Left forelimb (tissue), 1 donor: ENCODE results near the gene TEX19.
"Not testable (repeated sequence)": the region's sequence is repeated elsewhere in the genome, so short reads cannot be mapped to it uniquely, and the experiment has no call there.

Experiments used
- DNase-seq: peaks from one replicate; pipeline ENCODE4 v3.0.0-alpha.2; 2018; ENCODE audit warnings: low spot score

The TEX19 gene

GRCh38 chr17:82377294-82377693 lies 18.2 kb downstream of the TEX19 start:
- not testable (repeated sequence) for DNase-seq

DNA sequence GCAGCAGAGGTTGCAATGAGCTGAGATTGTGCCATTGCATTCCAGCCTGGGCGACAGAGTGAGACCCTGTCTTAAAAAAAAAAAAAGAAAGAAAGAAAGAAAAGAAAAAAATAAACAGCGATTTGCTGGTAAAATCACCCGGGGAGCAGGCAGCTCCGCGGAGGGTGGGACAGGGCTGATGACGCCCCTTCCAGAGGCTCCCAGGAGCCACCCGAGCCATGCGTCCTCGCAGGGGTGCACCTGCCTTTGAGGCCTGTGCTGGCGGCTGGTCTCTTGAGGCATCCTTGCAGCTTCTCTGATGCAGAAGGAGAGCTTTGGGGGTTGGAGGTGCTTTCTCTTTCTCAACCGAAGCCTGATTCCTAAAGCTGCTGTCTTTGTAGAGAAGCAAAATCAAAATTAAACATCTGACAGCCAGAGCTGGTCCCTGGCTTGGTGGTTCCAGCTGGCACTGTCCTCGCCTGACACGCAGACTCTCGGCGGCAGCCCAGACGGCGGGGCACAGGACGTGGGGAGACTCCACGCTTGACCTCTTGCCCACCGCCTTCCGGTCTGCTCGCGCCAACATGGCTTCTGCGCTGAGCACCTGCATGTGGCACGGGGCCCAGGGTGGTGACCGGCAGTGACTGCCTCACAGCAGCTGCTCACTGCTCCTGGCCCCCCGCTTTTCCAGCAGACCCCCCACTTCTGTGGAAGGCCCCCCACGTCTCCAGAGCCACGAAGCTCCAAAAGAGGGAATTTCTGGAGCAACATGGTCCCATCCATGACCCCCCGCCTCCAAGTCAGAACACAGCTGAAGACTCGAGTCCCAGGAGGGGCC lies 19.1 kb downstream of the TEX19 start:
- DNase-seq: no peak

- no peak for DNase-seq
These were observed 19.6 kb downstream of the TEX19 start for GRCh38 chr17:82378741-82379021.

GRCh38 chr17:82380860-82381702 lies 22.0 kb downstream of the TEX19 start:
- DNase-seq: no peak

DNA sequence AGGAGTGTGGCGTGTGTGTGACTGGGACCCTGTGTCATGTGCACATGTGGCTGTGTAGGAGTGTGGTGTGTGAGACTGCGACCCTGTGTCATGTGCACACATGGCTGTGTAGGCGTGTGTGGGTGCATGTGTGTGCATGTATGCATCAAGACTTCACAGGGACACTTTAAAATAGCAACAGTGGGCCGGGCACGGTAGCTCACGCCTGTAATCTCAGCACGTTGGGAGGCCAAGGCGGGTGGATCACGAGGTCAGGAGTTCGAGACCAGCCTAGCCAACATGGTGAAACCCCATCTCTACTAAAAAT lies 22.6 kb downstream of the TEX19 start:
- DNase-seq: not testable (repeated sequence)

- not testable (repeated sequence) for DNase-seq
These were observed 23.3 kb downstream of the TEX19 start for GRCh38 chr17:82382220-82382932.

DNA sequence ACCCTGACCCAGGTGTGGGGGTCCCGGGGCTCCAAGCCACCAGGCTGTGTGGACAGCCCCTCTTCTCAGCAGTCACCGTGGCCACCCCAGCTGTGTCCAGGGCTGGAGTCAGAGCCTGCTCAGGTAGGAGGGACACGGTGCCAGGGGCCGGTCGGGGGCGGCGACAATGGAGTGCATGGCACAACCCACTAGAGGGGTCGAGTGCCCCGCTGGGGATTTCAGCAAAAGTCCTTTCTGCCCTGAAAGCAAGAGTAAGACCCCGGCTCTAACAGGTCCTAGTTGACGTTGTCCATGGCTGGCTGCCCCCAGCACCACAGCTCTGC lies 23.8 kb downstream of the TEX19 start:
- no peak for DNase-seq

DNA sequence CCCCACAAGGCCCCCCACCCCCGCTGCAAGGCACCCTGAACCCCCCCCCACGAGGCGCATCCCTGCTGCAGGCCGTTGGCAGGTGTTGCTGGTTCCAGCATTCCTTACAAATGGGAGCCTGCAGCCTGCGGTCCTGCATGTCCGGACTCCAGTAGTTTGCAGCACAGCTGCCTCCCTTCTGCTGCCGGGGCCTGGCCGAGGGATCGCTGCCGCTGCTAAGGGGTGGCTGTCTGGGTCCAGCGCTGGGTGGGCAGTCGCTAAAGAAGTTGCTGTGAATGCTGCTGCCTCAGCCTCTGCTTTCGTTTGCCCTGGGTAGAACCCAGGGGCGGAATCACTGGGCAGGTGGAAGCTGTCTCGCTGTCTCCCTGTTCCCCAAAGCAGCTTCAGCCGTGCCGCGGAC lies 24.4 kb downstream of the TEX19 start:
- DNase-seq: no peak

GRCh38 chr17:82384051-82384729 lies 25.1 kb downstream of the TEX19 start:
- DNase-seq: no peak

DNA sequence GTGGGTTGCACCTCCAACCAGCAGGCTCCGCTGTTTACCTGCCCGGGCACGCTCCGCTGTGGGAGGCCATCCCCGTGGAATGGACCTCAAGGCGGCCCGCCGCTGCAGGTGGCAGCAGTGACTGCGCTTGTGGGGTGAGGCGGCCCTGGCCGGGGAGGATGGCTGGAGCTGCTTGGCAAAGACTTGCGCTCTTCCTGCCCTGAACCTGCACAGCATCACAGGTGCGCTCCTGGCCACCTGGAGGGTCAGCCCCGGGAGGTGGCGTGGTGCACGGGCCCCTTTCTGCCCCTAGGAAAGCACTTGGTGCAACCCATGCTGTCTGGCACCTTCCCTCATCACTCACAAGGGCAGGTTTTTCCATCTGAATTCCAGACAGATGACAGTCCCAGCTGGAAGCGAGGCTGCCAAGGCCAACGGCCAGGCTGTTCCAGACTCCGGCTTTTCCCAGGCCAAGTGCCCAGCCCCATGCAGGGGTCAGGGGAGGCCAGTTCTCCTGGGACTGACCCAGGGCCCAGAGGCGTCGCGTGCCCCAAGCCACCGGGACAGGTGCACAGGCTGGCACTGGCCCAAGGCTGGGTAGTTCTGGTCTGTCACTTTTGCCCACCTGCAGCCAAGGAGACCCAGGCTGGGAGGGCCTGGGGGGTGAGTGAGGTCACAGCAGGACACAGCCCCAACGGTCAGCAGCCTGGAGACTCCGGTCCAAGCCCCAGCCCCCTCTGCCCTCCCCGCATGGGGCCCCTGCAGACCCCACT lies 25.9 kb downstream of the TEX19 start:
- DNase-seq: no peak

DNA sequence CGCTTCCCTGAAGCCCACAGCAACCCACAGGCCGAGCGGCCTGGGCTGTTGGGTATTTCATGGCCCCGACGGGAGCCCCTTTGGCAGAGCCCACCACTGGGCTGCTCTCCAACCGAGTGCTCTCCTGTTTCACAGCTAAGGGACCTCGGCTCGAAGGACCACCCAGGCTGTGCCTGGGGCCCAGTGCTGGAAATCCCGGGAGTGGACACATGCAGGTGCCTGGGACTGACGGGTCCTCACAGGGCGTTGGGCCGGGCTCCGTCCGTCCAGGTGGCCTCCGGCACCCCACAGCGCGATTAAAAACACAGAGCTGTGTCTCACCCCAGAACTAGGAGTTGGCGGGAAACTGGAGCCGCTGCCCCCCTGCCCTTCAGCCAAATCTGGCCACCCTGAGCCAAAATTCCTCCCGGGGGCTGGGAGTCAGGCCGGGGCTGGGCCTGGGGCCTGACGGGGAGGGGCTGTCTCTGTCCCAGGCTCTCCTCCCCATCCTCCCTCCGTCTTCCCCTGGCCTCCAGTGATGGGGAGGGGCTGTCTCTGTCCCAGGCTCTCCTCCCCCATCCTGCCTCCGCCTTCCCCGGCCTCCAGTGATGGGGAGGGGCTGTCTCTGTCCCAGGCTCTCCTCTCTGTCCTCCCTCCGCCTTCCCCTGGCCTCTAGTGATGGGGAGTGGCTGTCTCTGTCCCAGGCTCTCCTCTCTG lies 26.7 kb downstream of the TEX19 start:
- peak; percentile 85 for DNase-seq

GRCh38 chr17:82386255-82386831 lies 27.3 kb downstream of the TEX19 start:
- DNase-seq: no peak

DNA sequence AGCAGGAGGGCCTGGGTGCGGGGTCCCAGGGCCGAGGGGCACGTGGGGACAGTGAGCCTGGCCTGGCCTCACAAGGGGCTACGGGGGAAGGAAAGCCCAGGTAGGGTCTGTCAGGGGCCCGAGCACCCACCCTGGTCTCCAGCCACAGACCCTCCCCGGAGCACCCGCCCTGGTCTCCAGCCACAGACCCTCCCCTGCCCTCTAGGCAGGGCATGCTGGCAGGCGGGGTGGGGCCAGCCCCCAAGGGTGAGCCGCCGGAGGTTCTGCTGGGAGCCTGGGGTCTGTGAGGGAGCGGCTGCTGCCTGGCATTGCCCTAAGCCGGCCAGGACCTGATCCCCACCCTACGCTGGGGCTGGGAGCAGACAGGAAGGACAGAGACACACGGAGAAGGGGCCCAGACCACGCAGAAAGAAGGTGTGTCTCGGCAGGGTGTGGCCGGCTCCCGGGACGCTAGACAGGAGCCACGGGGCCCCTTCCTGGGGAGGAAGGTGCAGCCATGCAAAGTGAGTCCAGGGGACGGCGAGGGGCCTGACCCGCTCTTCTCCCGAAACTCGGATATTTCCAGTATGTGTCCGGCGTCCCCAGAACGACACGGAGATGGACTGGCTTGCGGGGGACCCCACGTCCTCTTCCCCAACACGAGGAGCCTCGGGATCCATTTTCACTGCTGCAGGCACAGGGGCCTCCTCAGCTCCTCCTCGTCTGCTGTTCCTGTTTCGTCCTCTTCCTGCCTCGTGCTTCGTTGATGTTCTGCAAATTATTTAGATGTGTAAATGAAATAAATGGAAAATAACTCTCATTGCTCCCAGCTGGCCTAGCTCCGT lies 28.0 kb downstream of the TEX19 start:
- no peak for DNase-seq

GRCh38 chr17:82387705-82388106 lies 28.7 kb downstream of the TEX19 start:
- no peak for DNase-seq

DNA sequence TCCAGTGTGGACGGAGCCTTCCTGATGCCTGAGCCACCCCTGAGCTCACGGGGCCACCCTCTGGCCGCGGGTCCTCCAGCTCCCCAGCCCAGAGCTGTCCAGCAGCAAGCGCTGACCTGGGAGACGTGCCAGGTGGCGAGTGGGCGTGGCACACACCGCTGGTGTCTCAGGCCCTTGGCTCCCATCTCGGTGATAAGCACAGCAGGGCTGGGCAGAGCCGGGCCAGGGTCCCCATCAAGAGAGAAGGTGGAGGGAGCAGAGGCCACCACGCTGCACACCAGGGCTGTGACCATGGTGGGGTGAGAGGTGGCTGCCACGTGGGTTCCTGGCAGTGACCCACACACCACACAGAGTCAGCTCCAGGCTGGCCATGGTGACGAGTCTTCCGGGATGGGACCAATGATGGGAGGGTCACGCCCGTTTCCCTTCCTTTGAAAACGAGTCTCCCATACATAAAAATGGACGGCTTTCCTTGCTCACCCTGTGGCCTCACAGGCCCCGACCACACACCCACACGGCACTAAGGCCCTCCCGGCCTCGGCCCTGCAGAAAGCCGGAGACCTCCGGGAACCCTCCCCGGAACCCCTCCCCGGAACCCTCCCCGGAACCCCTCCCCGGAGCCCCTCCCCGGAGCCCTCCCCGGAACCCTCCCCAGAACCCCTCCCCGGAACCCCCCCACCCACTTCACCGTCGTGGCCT lies 29.3 kb downstream of the TEX19 start:
- DNase-seq: no peak

DNA sequence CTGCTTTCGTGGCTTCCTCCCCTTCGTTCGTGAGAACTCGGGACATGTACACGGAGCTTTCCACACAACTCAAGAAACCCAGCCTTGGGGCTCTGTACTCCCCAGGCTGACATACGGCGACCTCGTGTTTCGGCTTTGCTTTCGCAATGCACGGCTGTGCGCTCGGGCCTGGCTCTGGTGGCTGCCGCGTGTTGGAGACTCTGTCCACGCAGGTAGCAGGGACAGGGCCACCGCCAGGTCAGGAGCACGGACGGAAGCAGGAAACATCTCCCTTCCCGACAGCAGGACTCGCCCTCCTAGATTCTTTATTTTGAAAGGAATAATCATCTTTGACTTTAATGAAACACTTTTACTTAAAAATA lies 29.9 kb downstream of the TEX19 start:
- no peak for DNase-seq

- DNase-seq: no peak
These were observed 30.3 kb downstream of the TEX19 start for GRCh38 chr17:82389379-82389778.

DNA sequence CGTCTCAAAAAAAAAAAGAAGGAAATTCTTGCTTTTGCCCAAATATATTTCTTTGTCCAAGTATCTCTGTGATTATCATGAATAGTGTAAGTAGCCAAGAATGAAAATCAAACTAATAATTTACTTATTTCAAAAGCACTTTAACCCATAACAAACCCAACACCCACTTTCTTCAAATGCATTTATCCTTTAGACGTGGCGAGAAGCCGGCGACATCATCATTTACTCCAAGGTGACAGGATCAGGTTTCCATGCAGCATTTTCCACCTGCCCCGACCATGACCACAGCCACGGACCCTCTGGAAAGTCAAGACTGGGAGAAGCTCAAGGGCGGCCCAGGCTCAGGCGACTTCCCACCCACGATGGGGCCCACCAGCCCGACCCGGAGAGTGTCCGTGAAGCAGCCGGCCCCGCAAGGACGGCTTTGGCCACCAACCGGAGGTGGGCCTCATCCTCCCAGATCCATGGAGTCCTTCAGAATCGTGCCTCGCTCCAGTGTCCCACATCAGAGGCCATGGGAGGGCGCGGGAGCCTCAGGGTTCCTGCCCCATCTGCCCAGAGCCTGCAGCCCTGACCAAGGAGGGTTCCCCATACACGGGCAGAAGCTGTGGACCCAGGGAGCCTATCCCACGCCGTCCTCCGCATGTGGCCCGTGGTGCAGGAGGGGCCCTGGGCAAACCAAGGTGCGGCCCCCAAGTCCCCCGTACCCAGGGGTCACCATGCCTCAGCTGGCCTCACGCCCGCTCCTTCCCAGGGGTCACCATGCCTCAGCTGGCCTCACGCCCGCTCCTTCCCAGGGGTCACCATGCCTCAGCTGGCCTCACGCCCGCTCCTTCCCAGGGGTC lies 31.2 kb downstream of the TEX19 start:
- DNase-seq: no peak
